Astrocyte of the cerebellum (primary cell): Measurements from ENCODE around the gene CA10.

Experiments used
- DNase-seq: peaks from one replicate; pipeline ENCODE4 v3.0.0-alpha.2; 2011; ENCODE audit warnings: low read depth
- H3K4me3 ChIP-seq: 2 replicates; pipeline ENCODE4 v1.5.1; 2011; ENCODE audit warnings: mild to moderate bottlenecking, low read depth, low read length, moderate library complexity
- in situ Hi-C: cut with HindIII; loops from 2 replicates; pipeline ENCODE4 v1.10.0; 2017; ENCODE audit warnings: low sequenced_read_pairs
- TF ChIP-seq, protein P1 (sequence below): IDR thresholded peaks from 2 replicates; pipeline ENCODE4 v1.5.1; 2012; ENCODE audit warnings: low read length, low read depth, moderate library complexity, mild to moderate bottlenecking; ENCODE audit errors: missing control alignments

Gene CA10

GRCh38 chr17:51807460-51807859 lies 351.1 kb downstream of the CA10 start:
- H3K4me3 ChIP-seq, result no peak overlapping the region
- in situ Hi-C loops, result no loop called here
- no peak for DNase-seq
- TF ChIP-seq, protein P1, sequence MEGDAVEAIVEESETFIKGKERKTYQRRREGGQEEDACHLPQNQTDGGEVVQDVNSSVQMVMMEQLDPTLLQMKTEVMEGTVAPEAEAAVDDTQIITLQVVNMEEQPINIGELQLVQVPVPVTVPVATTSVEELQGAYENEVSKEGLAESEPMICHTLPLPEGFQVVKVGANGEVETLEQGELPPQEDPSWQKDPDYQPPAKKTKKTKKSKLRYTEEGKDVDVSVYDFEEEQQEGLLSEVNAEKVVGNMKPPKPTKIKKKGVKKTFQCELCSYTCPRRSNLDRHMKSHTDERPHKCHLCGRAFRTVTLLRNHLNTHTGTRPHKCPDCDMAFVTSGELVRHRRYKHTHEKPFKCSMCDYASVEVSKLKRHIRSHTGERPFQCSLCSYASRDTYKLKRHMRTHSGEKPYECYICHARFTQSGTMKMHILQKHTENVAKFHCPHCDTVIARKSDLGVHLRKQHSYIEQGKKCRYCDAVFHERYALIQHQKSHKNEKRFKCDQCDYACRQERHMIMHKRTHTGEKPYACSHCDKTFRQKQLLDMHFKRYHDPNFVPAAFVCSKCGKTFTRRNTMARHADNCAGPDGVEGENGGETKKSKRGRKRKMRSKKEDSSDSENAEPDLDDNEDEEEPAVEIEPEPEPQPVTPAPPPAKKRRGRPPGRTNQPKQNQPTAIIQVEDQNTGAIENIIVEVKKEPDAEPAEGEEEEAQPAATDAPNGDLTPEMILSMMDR, result no peak

DNA sequence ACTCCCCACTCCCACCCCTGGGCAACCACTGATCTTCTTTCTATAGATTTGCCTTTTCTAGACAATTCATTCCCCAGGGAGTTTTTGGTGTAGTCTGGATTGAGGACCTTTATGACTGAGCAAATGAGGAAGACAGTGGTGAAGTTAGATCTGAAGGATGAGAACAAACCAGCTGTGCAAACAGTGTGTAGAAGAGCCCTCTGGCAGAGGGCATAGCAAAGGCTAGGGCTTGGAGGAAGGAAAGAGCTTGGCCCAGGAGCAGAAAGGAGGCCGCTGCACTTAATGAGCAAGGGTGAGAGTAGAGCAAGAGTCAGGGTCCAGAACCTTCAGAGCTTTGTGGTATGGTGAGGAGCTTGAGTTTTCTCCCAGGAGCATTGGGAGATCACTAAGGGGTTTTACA lies 352.7 kb downstream of the CA10 start:
- no peak overlapping the region for H3K4me3 ChIP-seq
- TF ChIP-seq, protein P1, result no peak
- in situ Hi-C loops, result no loop called here
- no peak for DNase-seq

GRCh38 chr17:51805185-51805584 lies 353.3 kb downstream of the CA10 start:
- in situ Hi-C loops, result no loop called here
- TF ChIP-seq, protein P1, result no peak
- H3K4me3 ChIP-seq, result no peak overlapping the region
- no peak for DNase-seq

- H3K4me3 ChIP-seq, result no peak overlapping the region
- in situ Hi-C loops, result no loop called here
These were observed 355.4 kb downstream of the CA10 start for GRCh38 chr17:51803161-51803560.

GRCh38 chr17:51802544-51802943 lies 356.0 kb downstream of the CA10 start:
- in situ Hi-C loops, result no loop called here
- no peak for DNase-seq
- no peak overlapping the region for H3K4me3 ChIP-seq
- TF ChIP-seq, protein P1, result no peak

More at GRCh38 chr17:51803161-51803560, 355.4 kb downstream of the CA10 start:
- DNase-seq, result no peak
- TF ChIP-seq, protein P1, result no peak

DNA sequence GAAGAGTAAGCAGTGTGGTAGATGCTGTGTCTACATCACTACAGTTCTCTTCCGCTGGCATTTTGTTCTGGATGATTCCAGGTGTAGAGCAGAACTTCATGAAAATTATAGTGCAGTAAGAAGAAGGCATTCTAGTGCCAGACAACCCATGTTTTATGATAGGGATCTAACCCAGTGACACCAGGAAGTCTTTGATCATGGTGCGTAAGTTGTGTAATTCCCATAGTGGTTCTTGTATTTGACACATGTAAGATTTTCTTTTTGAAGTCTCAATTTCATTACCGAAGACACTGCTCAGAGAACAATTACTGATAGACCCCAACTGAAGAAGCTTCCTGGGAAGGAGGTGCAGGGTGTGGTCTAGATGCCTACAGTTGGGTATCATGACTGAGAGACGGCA lies 356.9 kb downstream of the CA10 start:
- DNase-seq, result no peak
- TF ChIP-seq, protein P1, result no peak
- in situ Hi-C loops, result no loop called here
- no peak overlapping the region for H3K4me3 ChIP-seq

DNA sequence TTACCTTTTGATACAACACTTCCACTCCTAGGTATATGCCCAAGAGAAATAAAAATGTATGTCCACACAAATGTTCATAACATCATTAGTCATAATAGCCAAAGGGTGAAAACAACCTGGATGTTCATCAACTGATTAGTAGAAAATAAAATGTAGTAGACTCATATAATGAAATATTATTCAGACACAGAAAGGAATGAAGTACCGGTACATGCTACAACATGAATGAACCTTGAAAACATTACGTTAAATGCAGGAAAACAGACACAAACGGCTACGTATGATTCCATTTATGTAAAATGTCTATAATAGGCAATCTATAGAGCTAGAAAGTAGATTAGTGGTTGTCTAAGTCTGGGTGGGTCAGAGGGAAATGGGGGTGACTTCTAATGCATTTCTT lies 358.5 kb downstream of the CA10 start:
- TF ChIP-seq, protein P1, result no peak
- DNase-seq, result no peak
- in situ Hi-C loops, result no loop called here
- H3K4me3 ChIP-seq, result no peak overlapping the region
